Spleen (tissue), 11 donors: ENCODE results near the gene KDM5B. TPM values are rescaled to one million over a fixed set of nuclear protein-coding genes. Genes with fewer than 3 reads are reported as not detected.

Experiments used
- DNase-seq: peaks from one replicate; pipeline ENCODE4 v3.0.0-alpha.2; 2020
- H3K27ac ChIP-seq, 8 donors: fragments of 200-600 bp; sonication (generic) in 7 of 8; 1 replicate in 4 of 8; 2 replicates in 4 of 8; pipeline versions ENCODE4 v1.5.0 to v1.8.0; 2016 to 2021; ENCODE audit warnings: inconsistent platforms in 4 of 8, mild to moderate bottlenecking in 4 of 8, moderate library complexity in 1 of 8
- H3K27me3 ChIP-seq, 7 donors: fragments of 200-600 bp; sonication (generic) in 6 of 7; replicated peaks in 1 of 7; 1 replicate in 4 of 7; 2 replicates in 3 of 7; pipeline versions ENCODE4 v1.5.0 to v1.8.0; 2016 to 2021; ENCODE audit warnings: inconsistent platforms in 3 of 7, mild to moderate bottlenecking in 1 of 7
- H3K36me3 ChIP-seq, 6 donors: fragments of 200-600 bp; sonication (generic) in 5 of 6; 1 replicate in 4 of 6; 2 replicates in 2 of 6; pipeline versions ENCODE4 v1.5.0 to v1.8.0; 2016 to 2021; ENCODE audit warnings: inconsistent platforms in 2 of 6
- H3K4me1 ChIP-seq, 6 donors: fragments of 200-600 bp; sonication (generic) in 5 of 6; 1 replicate in 3 of 6; 2 replicates in 3 of 6; pipeline versions ENCODE4 v1.5.0 to v1.8.0; 2016 to 2021; ENCODE audit warnings: inconsistent platforms in 3 of 6
- H3K4me3 ChIP-seq, 8 donors: fragments of 200-600 bp; sonication (generic) in 7 of 8; 1 replicate in 4 of 8; 2 replicates in 4 of 8; pipeline versions ENCODE4 v1.5.0 to v1.8.0; 2016 to 2021; ENCODE audit warnings: inconsistent platforms in 4 of 8, mild to moderate bottlenecking in 4 of 8, moderate library complexity in 2 of 8
- H3K9me3 ChIP-seq, 8 donors: fragments of 200-600 bp; sonication (generic) in 7 of 8; 1 replicate in 4 of 8; 2 replicates in 4 of 8; pipeline versions ENCODE4 v1.5.0 to v1.8.0; 2016 to 2021; ENCODE audit warnings: inconsistent platforms in 4 of 8
- POLR2A ChIP-seq, 3 donors: fragments of 450-650 bp; IDR thresholded peaks; one replicate each; pipeline ENCODE4 v1.5.1; 2017; ENCODE audit warnings: antibody characterized with exemption in 3 of 3, mild to moderate bottlenecking in 1 of 3
- POLR2AphosphoS5 ChIP-seq, 3 donors: sonication (generic); formaldehyde crosslinking; IDR thresholded peaks; one replicate each; pipeline ENCODE4 v1.5.1; 2017; ENCODE audit warnings: antibody characterized with exemption in 3 of 3
- WGBS, 5 donors: extraction: QIAGEN DNeasy Blood & Tissue Kit in 3 of 5; methylation state at CpG; one replicate each; pipeline versions ENCODE4 v1.1.5 to v1.1.7; 2013 to 2018; 5-methylcytosine and 5-hydroxymethylcytosine counted together
- intact Hi-C: fragments of 100-400 bp; cut with DNase I; formaldehyde crosslinking; loops from one replicate; pipeline ENCODE4 v1.15.0; 2023; ENCODE audit warnings: low total_unique reads
- polyA plus RNA-seq, 3 donors: library from polyadenylated mRNA; stranded (reverse); fragments of 200-250 nt; gene quantifications; one replicate each; pipeline ENCODE4 v1.2.1, GENCODE V29; 2013
- total RNA-seq, 7 donors: library from RNA; depleted of rRNA in 3 of 7; stranded (reverse); fragments of >200 nt in 3 of 7; fragmentation: NEBNext Ultra II Directional in 4 of 7; extraction: Animal tissue kit (Norgen Biotek cat#: 25700) in 4 of 7; gene quantifications; one replicate each; pipeline versions ENCODE4 v1.1.0 to v1.2.1, GENCODE V29; 2016 to 2021
- TF ChIP-seq, protein P1 (sequence below), 11 experiments: fragments of 200-600 bp in 7 of 11; fragments of 450-650 bp in 4 of 11; sonication (generic) in 4 of 11; IDR thresholded peaks in 8 of 11; conservative IDR thresholded peaks in 3 of 11; 1 replicate in 7 of 11; 2 replicates in 4 of 11; pipeline versions ENCODE4 v1.4.0 to v1.8.0; 2016 to 2021; ENCODE audit warnings: antibody characterized with exemption in 11 of 11, inconsistent platforms in 4 of 11, mild to moderate bottlenecking in 1 of 11
- donor health status: healthy with polysubstance abuse.
- donor health status: DM: no; HTN: no; CAD: no; lungs with moderate emphysema.
- donor health status: DM: no; HTN: no; CAD: no.
- donor health status: Bipolar disorder and iron deficiency.
- donor health status: healthy.
- donor health status: DM: no; HTN: no; CAD: no.
- donor health status: DM: yes; HTN: yes; CAD: no.

Gene KDM5B
- total and polyA plus RNA-seq, 10 donors = 7.7 to 71.9 (median 52.3) TPM

- no peaks in the 10 kb centered on the region for H3K27me3 ChIP-seq
- no peak overlapping the region for H3K27ac ChIP-seq
- H3K4me3 ChIP-seq = no peak overlapping the region
- H3K9me3 ChIP-seq = no peaks in the 10 kb centered on the region
- H3K36me3 ChIP-seq = peaks cover 4 to 100% (median 77%) of the 10 kb centered on the region in 6 donors
- H3K4me1 ChIP-seq = no peaks in the 10 kb centered on the region
- TF ChIP-seq POLR2AphosphoS5 (IDR thresholded peaks at IDR 0.05) (no peak), POLR2A (IDR thresholded peaks at IDR 0.05) (no peak)
- TF ChIP-seq, protein P1, sequence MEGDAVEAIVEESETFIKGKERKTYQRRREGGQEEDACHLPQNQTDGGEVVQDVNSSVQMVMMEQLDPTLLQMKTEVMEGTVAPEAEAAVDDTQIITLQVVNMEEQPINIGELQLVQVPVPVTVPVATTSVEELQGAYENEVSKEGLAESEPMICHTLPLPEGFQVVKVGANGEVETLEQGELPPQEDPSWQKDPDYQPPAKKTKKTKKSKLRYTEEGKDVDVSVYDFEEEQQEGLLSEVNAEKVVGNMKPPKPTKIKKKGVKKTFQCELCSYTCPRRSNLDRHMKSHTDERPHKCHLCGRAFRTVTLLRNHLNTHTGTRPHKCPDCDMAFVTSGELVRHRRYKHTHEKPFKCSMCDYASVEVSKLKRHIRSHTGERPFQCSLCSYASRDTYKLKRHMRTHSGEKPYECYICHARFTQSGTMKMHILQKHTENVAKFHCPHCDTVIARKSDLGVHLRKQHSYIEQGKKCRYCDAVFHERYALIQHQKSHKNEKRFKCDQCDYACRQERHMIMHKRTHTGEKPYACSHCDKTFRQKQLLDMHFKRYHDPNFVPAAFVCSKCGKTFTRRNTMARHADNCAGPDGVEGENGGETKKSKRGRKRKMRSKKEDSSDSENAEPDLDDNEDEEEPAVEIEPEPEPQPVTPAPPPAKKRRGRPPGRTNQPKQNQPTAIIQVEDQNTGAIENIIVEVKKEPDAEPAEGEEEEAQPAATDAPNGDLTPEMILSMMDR (IDR thresholded peaks at IDR 0.05 in 8 of 11, conservative IDR thresholded peaks at IDR 0.05 in 3 of 11) = no peak
- DNase-seq = no peak
- WGBS, 5 donors = 88 to 96% (median 94%) methylated on average over 2 of the region's 2 CpGs
- intact Hi-C loops = loop anchor here (10.0 kb wide), 1 partner anchor 238 kb away; no protein-coding TSS in a partner anchor
Observed at GRCh38 chr1:202756391-202756790, 51.8 kb downstream of the KDM5B start.

- DNase-seq = no peak
- no peaks in the 10 kb centered on the region for H3K27me3 ChIP-seq
- H3K4me3 ChIP-seq = no peak overlapping the region
- no peaks in the 10 kb centered on the region for H3K4me1 ChIP-seq
- H3K9me3 ChIP-seq = no peaks in the 10 kb centered on the region
- H3K27ac ChIP-seq = no peak overlapping the region
- H3K36me3 ChIP-seq = peaks cover 4 to 100% (median 75%) of the 10 kb centered on the region in 6 donors
- intact Hi-C loops = loop anchor here (10.0 kb wide), 1 partner anchor 241 kb away; no protein-coding TSS in a partner anchor
- 90 to 99% (median 96%) methylated on average over 2 of the region's 2 CpGs for WGBS, 5 donors
- TF ChIP-seq POLR2A (IDR thresholded peaks at IDR 0.05) = no peak
- no peak for TF ChIP-seq POLR2AphosphoS5 (IDR thresholded peaks at IDR 0.05)
- TF ChIP-seq, protein P1 (IDR thresholded peaks at IDR 0.05 in 8 of 11, conservative IDR thresholded peaks at IDR 0.05 in 3 of 11) = no peak
Observed at GRCh38 chr1:202754293-202754692, 53.9 kb downstream of the KDM5B start.

DNA sequence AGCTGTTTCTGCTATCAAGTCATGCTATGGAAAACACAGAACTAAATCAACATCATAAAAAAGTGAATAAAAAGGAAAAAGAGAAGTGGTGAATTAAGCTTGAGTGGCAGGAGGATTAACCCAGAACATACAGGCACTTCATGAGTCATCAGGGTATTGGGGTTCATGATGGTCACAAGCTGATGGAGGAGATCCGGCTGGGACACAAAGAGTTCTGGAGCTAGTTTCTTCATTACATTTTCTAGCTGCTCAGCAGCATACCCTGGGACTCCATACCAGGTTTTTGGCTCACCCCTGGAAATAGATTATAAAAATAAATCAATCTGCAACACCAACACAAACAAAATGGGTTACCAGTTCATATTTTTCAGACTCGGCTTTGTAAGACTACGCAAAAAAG is 55.4 kb downstream of the KDM5B start:
- Histone ChIP-seq H3K4me1 (no peaks in the 10 kb centered on the region), H3K36me3 (peaks cover 4 to 100% (median 77%) of the 10 kb centered on the region in 6 donors), H3K4me3 (no peak overlapping the region), H3K9me3 (no peaks in the 10 kb centered on the region), H3K27me3 (no peaks in the 10 kb centered on the region), H3K27ac (no peak overlapping the region)
- TF ChIP-seq POLR2A (IDR thresholded peaks at IDR 0.05) (no peak), POLR2AphosphoS5 (IDR thresholded peaks at IDR 0.05) (no peak)
- TF ChIP-seq, protein P1 (IDR thresholded peaks at IDR 0.05 in 8 of 11, conservative IDR thresholded peaks at IDR 0.05 in 3 of 11) = no peak
- WGBS, 5 donors = 50 to 77% (median 70%) methylated on average over 3 of the region's 3 CpGs
- intact Hi-C loops = loop anchor here (10.0 kb wide), 1 partner anchor 242 kb away; no protein-coding TSS in a partner anchor
- DNase-seq = no peak

GRCh38 chr1:202750761-202751160 is 57.5 kb downstream of the KDM5B start:
- no peak for DNase-seq
- Histone ChIP-seq H3K27ac (no peak overlapping the region), H3K4me3 (no peak overlapping the region), H3K4me1 (no peaks in the 10 kb centered on the region), H3K36me3 (peaks cover 4 to 100% (median 70%) of the 10 kb centered on the region in 6 donors), H3K9me3 (no peaks in the 10 kb centered on the region), H3K27me3 (no peaks in the 10 kb centered on the region)
- no peak for TF ChIP-seq POLR2AphosphoS5 (IDR thresholded peaks at IDR 0.05)
- TF ChIP-seq POLR2A (IDR thresholded peaks at IDR 0.05) = no peak
- TF ChIP-seq, protein P1 (IDR thresholded peaks at IDR 0.05 in 8 of 11, conservative IDR thresholded peaks at IDR 0.05 in 3 of 11) = peak in 1 of 11 experiments; percentile 9
- WGBS, 5 donors = 80 to 100% (median 93%) methylated on average over 1 of the region's 1 CpG
- intact Hi-C loops = loop anchor here (10.0 kb wide), 1 partner anchor 244 kb away; no protein-coding TSS in a partner anchor
